Stimulated activated CD4-positive, alpha-beta T cell treated with anti-CD3 and anti-CD28 coated beads, Interleukin-2, amount 100 ng/mL, for 48 hours (primary cell): ENCODE measurements around the gene KRTAP2-1.
"Not testable (repeated sequence)": the region's sequence is repeated elsewhere in the genome, so short reads cannot be mapped to it uniquely, and the experiment has no call there.

Experiments
- DNase-seq, 2 donors: peaks; one replicate each; pipeline ENCODE4 v3.0.0-alpha.2; 2020

The KRTAP2-1 gene, protein sequence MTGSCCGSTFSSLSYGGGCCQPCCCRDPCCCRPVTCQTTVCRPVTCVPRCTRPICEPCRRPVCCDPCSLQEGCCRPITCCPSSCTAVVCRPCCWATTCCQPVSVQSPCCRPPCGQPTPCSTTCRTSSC

DNA sequence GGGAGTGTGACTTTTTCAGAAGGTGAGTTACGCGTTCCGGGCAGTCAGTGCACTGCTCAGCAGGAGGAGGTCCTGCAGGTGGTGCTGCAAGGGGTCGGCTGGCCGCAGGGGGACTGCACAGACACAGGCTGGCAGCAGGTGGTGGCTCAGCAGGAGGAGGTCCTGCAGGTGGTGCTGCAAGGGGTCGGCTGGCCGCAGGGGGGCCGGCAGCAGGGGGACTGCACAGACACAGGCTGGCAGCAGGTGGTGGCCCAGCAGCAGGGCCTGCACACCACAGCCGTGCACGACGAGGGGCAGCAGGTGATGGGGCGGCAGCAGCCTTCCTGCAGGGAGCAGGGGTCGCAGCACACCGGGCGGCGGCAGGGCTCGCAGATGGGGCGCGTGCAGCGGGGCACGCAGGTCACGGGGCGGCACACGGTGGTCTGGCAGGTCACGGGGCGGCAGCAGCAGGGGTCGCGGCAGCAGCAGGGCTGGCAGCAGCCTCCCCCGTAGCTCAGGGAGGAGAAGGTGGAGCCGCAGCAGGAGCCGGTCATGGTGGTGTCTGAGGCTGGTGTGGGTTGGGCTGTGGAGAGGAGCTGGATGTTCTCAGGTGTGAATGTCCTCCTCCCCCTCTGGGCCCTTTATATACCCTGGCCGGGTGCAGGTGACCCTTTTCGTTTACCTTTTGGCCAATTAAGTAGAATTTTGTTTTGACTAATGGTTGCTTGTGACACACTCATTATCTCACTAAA, at the start of gene KRTAP2-1:
TSS of gene KRTAP2-1 (minus strand) at position 582 of the 731 bp plus-strand sequence. CDS start at position 533, 49 bp downstream.
- DNase-seq: not testable (repeated sequence)

DNA sequence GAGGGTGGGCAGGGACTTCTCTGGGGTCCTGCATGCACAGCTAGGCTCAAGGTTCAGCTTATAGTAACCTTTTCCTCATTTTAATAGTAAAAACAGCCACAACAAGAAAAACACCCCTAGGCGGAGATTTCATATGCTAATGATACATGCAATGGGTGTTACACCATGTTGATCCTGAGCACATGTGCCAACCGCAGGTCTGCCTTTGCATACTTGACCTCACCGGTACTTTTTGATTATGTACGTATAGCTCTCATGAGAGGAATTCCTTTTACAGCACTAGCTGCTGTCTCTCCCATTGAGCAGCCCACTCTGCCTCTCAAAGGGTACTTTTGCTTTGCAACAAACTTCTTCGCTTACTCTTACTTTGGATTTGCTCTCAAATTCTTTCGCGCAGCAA, 48.9 kb upstream of the KRTAP2-1 start:
- no peak for DNase-seq

DNA sequence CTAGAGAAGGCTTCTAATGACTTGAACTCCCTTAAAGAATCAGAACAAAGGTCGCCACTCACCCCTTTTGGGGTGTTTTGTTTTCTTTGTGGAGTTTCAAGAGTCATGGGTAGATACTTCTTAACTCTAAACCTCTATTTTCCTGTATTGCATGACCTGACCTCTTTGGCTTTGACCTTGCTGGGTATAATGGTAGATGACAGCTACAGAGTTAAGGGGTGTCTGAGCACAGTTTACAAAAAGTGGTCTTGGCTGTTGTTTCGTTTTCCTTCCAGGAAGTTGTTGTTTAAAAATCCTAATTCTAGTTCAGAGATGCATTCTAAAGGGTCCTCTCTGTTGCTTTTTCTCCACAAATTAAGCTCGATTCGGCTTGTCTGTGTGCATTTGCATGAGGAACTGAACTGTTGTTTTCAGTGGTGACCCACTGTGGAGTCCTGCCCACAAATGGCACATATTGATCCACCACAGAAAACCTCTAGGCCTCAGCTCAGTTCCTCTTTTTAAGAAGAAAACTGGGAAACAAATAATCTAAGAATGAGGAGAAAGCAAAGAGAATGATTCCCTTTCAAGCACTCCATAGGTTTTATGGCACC, 41.7 kb upstream of the KRTAP2-1 start:
- DNase-seq: not testable (repeated sequence)

DNA sequence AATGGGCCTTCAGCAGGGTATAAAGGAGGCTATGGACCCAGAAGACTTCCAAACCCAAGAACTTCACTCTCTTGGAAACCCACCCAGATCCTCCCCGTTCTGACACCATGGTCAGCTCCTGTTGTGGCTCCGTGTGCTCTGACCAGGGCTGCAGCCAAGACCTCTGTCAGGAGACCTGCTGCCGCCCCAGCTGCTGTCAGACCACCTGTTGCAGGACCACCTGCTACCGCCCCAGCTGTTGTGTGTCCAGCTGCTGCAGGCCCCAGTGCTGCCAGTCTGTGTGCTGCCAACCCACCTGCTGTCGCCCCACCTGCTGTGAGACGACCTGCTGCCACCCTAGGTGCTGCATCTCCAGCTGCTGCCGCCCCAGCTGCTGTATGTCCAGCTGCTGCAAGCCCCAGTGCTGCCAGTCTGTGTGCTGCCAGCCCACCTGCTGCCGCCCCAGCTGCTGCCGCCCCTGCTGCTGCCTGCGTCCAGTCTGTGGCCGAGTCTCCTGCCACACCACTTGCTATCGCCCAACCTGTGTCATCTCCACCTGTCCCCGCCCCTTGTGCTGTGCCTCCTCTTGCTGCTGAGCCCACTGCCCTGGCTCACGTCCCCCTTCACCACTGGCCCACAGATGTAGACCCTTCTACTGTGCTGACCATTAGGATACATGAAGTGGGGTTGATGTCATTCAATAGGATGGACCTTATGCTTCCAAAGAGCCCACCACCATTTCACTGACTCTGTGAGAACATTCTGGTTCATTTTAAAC, 37.2 kb upstream of the KRTAP2-1 start, which contains the start of gene KRTAP4-7:
TSS of gene KRTAP4-7 (plus strand) at position 51 of the 757 bp plus-strand sequence. CDS start at position 108, 57 bp downstream.
- not testable (repeated sequence) for DNase-seq

DNA sequence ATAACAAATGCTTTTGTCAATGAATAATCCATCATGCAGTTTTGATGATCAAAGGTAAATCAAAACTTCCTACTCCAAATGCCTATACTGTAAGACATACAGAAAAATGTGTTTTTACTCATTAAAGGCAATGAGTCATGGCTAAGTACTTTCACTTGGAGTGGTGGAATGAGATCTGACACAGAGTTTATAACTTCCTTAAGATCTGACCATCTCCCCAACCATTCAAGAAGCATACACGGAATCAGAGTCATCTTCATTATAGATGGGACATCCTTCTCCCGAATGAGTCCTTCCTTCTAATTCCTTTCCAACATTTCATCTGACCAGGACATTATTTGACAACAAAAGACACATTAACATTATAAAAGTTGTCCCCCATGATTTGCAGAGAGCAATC, 36.3 kb upstream of the KRTAP2-1 start:
- DNase-seq: not testable (repeated sequence)

DNA sequence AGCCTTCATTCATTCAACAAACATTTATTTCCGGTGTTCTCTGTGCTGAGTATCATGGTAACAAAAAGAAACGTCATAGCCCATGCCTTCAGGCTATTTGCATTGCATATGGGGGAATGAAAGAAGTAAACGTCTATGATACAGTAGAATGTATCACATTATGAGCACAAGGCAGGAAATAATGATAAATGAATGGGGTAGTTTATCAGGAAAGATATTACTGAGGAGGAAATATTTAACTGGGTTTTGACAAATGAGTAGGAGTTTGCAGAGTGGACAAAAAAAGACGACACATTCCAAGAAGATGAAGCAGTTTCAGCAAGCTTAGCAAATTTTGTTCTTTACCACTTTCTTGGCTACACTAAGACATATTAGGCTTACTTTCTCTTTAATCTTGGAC, 35.5 kb upstream of the KRTAP2-1 start:
- no peak for DNase-seq

DNA sequence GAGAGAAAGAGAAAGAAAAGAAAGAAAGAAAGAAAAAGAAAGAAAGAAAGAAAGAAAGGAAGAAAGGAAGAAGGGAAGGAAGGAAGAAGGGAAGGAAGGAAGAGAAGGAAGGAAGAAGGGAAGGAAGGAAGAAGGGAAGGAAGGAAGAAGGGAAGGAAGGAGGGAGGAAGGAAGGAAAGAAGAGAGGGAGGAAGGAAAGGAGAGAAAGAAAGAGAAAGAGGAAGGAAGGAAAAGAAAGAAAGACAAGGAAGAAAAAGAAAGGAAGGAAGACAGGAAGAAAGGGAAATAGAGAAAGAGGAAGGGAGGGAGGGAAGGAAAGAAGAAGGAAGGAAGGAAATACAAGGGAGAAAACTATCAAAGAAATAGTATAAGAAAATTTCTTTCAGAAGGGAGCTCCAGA, 29.7 kb upstream of the KRTAP2-1 start:
- DNase-seq: no peak

DNA sequence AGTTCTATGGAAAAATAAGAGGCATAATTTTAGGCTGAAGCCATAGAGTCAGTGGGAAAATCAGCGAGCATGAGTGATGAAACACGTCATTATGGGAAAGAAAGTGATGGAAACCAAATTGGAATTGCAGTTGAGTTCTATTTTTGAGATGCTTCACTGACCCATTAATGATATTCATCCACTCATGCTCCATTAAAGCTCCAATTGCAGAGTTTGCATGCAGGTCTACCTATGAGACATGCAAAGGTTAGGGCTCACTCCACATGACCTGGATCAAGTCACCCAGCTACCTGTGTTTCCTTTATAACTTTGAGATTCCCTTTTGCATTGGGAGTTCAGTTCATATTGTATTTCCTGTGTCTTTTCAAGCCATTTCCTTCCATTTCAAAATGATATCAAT, 26.6 kb upstream of the KRTAP2-1 start:
- no peak for DNase-seq

DNA sequence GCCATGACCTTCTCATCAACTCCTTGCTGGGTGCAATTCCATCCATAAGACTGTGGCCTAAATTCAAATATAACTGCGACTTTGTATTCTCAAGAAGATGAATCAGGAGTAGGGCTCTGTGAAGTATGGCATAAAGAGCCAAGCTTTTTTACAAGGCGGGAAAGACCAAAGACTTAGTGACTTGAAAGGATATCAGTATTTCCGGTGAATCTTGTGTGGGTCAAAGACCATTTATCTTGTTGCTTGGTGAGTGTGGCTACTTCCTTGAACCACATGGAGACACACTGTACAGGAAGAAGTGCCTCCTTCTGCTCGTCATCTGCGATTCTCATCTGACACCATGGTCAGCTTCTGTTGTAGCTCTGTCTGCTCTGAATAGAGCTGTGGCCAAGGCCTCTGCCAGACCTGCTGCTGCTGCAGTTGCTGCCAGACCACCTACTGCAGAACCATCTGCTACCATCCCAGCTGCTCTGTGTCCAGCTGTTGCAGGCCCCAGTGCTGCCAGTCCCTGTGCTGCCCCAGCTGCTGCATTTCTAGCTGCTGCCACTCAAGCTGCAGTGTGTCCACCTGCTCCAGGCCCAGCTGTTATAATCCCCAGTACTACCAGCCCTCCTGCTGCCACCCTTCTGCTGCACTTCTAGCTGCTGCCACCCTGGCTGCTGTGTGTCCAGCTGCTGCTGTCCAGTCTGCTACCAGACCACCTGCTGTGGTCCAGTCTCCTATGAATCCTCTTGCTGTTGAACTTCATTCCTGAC, 24.7 kb upstream of the KRTAP2-1 start:
- no peak for DNase-seq

DNA sequence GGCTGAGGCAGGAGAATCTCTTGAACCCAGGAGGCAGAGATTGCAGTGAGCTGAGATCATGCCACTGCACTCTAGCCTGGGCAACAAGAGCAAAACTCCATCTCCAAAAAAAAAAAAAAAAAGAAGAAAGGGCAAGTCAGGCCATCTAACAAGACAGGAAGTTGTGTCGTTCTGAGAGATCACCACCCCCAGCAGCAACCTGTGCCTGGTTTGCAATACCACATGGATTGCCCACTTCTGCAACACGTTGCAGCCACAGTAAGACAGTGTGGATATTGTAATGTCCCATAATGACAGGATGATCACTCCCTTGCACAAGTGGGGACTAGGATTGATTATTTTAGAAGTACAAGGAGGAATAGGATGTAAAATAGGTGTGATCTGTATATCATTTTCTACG, 21.9 kb upstream of the KRTAP2-1 start:
- DNase-seq: no peak

DNA sequence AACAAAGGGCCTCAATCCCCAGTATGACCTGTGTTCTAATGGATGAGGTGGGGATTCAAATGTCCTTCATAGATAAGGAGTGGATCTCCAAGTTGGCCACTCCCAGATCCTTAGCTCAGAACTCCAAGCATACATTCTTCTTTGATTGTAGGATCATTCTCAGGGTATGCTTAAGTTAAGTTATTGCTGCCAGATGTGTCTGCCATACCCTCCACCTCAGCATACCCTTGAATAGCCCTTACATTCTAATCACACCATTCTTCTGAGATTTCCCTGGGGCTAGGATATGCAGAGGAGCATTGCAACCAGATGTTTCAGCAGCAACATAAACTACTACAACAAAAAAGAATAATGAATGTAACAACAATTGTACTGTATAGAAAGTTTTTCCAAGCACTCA, 20.2 kb upstream of the KRTAP2-1 start:
- no peak for DNase-seq

DNA sequence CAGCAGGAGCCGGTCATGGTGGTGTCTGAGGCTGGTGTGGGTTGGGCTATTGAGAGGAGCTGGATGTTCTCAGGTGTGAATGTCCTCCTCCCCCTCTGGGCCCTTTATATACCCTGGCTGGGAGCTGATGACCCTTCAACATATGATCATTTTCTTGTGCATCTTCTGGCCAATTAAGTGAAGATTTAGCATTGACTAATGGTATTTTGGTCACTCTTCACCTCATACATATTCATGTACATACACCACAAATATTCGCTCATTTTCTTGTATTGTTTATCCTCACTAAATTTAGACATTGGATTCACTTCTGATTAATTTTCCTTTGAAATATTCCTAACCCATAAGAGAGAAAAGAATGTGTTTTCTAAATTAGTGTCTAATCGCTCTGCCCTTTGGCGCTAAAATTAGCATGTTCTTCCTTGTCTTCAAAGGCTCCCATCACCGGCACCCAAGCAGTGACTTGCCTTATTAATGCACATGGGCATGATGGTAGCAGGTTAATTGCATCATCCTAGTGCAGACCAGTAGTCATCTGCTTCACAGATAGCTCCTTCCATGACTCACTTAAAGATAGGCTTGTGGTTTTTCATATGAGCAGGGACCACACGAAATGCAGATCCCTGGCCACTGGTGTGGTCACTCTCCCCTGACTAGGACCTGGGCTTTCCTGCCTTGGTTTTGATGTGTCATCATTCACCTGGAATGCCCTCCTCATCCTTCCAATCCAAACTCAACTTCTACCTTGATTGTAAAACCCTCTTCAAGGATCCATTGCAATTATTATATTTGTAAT, 18.9 kb upstream of the KRTAP2-1 start, which contains the start of gene KRTAP2-4:
TSS of gene KRTAP2-4 (minus strand) at position 51 of the 796 bp plus-strand sequence. CDS start at position 17, 34 bp downstream.
- no peak for DNase-seq

DNA sequence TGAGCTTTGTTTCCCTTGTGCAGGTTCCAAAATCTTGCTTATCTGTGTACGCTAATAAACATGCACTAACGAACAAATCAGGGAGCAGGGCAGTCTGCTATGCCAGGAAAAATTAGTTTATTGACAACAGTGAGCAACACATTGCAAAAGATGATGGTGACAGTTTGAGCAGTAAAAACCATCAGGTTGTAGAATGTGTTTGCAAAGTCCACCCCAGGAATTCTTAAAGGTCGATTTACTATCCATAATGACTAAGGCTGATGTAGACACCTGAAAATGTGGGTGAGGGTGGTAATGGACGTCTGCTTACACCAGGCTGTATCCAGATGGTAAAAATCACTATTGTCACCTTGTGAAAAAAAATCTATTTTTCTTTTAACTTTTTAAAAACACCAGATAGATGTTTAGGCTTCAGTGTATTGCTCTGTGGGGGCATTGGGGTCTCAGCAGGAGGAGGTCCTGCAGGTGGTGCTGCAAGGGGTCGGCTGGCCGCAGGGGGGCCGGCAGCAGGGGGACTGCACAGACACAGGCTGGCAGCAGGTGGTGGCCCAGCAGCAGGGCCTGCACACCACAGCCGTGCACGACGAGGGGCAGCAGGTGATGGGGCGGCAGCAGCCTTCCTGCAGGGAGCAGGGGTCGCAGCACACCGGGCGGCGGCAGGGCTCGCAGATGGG, 18.0 kb upstream of the KRTAP2-1 start:
- not testable (repeated sequence) for DNase-seq

DNA sequence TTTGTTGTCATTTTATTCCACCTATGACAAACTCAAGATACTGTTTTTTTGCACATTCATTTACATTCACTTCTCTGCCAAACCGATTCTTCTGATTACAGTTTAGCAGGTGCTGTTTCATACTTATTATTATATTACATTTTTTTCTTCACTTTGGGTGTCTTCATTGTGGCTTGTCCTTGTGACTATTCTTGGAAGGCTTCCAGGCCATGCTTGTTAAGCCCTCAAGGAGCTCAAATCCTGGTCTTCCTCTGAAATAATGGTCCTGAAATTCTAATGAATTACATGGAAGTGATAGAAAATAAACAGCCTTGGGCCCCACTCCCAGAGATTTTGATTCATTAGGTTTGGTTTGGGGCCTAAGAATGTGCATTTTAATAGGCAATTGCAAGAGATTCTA, 17.2 kb upstream of the KRTAP2-1 start:
- DNase-seq: no peak

DNA sequence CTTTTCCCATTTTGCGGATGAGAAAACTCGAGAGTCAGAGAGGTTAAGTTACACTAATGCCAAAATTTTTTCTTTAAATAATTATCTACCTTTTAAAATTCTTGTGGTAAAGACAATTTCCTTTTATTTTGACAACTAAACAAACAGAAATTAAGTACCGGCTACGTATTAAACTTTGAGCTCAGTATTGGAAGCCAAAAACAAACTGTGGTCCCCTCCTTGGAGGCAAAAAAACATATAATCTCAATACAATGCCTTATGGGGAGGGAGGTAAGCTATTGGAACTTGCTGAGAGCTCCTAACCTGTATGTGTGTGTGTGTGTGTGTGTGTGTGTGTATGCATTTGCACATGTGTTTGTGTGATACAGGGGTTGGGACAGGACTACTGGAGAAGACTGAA, 16.3 kb upstream of the KRTAP2-1 start:
- DNase-seq: no peak

DNA sequence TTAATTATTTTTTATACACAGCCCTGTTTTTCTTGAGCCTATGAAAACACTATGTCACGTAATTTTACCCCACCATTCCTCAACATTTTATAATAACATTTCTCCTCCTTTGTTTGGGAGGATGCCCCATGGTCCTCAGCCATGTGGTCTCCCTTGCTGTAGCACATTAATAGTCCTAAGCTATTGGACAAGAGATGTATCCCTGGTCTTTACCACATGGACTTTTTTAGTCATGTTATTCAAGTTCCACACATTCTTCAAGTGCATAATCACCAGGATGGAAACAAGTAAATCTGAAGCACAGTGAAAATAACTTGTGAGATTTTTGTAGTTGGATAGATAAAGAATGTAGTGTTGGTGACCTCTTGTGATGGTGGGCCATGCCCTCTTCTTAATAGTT, 14.8 kb upstream of the KRTAP2-1 start:
- no peak for DNase-seq

DNA sequence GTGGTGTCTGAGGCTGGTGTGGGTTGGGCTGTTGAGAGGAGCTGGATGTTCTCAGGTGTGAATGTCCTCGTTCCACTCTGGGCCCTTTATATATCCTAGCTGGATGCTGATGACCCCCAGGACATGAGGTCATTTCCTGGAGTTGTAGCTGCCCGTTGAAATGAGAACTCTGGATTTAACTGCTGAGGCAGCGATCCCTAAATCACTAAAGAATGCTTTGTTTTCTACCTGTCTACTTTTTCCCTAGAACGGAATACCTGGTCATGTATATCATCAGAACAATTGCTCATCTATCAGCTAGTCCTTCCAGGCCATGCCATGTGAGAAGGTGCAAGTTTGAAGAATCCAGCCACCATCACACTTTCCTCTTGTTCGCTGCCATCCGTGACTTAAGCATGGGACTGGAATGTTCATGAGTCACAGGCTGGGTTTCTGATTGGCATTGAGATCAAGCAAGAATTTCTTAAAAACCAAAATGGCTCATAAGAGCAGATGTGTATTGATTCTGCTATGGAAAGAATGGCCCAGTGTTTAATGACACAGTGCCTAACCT, 13.0 kb upstream of the KRTAP2-1 start, which contains the start of gene KRTAP2-3:
TSS of gene KRTAP2-3 (minus strand) at position 63 of the 553 bp plus-strand sequence. CDS start 64 bp downstream, outside the sequence.
- DNase-seq: no peak

DNA sequence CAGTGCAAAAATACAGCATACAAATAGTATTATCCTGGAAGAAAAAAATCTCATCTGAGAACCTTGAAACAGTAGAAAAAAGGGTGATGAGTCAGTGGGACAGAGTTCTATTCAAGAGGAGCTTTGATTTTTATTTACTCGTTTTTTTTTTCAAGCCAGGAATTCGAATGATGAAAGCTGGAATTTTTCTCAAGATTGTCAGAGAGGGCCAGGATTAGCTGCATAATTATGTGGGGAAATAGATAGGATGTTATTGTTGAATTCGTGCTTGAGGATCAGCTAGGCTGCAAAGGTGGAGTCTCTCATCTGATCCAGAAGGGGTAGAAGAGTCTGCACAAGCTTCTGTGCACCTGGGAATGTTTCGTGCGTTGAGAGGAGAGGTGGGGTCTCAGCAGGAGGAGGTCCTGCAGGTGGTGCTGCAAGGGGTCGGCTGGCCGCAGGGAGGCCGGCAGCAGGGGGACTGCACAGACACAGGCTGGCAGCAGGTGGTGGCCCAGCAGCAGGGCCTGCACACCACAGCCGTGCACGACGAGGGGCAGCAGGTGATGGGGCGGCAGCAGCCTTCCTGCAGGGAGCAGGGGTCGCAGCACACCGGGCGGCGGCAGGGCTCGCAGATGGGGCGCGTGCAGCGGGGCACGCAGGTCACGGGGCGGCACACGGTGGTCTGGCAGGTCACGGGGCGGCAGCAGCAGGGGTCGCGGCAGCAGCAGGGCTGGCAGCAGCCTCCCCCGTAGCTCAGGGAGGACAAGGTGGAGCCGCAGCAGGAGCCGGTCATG, 12.3 kb upstream of the KRTAP2-1 start:
- not testable (repeated sequence) for DNase-seq

DNA sequence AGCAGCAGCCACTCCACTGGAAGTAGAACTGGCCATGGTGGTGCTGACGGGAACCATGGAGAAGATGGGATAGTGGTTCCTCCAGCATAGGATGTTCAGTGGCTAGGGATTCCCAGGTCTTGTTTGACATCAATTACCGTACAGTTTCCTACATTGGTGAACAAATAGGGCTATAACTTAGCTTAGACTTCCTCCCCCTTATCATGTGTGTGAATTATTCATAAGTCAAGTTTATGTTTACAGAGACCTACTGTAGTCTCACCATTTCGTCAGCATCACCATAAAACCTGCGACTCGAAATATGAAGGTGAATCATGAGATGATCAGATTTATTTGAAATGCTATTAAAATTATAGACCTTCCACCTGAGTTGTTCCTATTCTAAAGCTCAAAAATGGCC, 11.6 kb upstream of the KRTAP2-1 start:
- DNase-seq: no peak

DNA sequence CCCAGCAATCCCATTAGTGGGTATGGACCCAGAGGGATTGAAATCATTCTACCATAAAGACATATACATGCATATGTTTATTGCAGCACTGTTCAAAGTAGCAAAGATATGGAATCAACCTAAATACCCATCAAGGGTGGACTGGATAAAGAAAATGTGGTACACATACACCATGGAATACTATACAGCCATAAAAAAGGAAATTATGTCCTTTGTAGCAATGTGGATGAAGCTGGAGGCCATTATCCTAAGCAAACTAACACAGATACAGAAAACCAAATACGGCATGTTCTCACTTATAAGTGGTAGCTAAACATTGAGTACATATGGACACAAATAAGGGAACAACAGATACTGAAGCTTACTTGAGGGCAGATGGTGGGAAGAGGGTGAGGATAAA, 10.4 kb upstream of the KRTAP2-1 start:
- no peak for DNase-seq
